Ovary (tissue), 9 donors: ENCODE measurements around the gene YES1. TPM values are rescaled to one million over a fixed set of nuclear protein-coding genes. Genes with fewer than 3 reads are reported as not detected.
A peak's percentile ranks its signal among the peaks of the same experiment; 100 is the strongest.

Source experiments
- DNase-seq, 5 donors: peaks; one replicate each; pipeline ENCODE4 v3.0.0-alpha.2; 2019 to 2020
- H3K27ac ChIP-seq, 2 donors: fragments of 200-600 bp; one replicate each; pipeline versions ENCODE4 v1.5.1 to v1.8.0; 2019 to 2022
- H3K27me3 ChIP-seq: fragments of 200-600 bp; one replicate; pipeline ENCODE4 v1.8.0; 2022
- H3K36me3 ChIP-seq: fragments of 200-600 bp; sonication (generic); one replicate; pipeline ENCODE4 v1.5.1; 2019
- H3K4me1 ChIP-seq: one replicate; pipeline ENCODE4 v1.8.1; 2013; ENCODE audit warnings: mild to moderate bottlenecking, moderate library complexity; ENCODE audit not compliant: insufficient read depth
- H3K4me3 ChIP-seq: fragments of 200-600 bp; sonication (generic); one replicate; pipeline ENCODE4 v1.5.1; 2017
- H3K9me3 ChIP-seq, 2 donors: fragments of 200-600 bp in 1 of 2; sonication (generic) in 1 of 2; one replicate each; pipeline versions ENCODE4 v1.5.1 to v1.8.1; 2013 to 2019; ENCODE audit warnings: mild to moderate bottlenecking in 1 of 2, moderate library complexity in 1 of 2
- EP300 ChIP-seq: sonication (generic); formaldehyde crosslinking; IDR thresholded peaks from one replicate; pipeline ENCODE4 v1.6.1; 2017; ENCODE audit warnings: antibody characterized with exemption
- POLR2A ChIP-seq: fragments of 450-650 bp; IDR thresholded peaks from one replicate; pipeline ENCODE4 v1.6.1; 2017; ENCODE audit warnings: antibody characterized with exemption, mild to moderate bottlenecking, moderate library complexity
- WGBS, 3 donors: extraction: QIAGEN DNeasy Blood & Tissue Kit in 1 of 3; methylation state at CpG; one replicate each; pipeline versions ENCODE4 v1.1.5 to v1.1.7; 2013 to 2017; 5-methylcytosine and 5-hydroxymethylcytosine counted together
- intact Hi-C, 4 donors: fragments of 100-400 bp; cut with DNase I; formaldehyde crosslinking; loops; one replicate each; pipeline versions ENCODE4 v1.11.0 to v1.15.1; 2022 to 2023
- polyA plus RNA-seq, 2 donors: library from polyadenylated mRNA; stranded (reverse); fragments of 200-250 nt in 1 of 2; fragments of 350-450 nt in 1 of 2; fragmentation: Illumina TruSeq in 1 of 2; extraction: RNeasy Lipid Tissue Mini Kit (QIAGEN cat#74804) in 1 of 2; gene quantifications; one replicate each; pipeline ENCODE4 v1.2.3, GENCODE V29; 2013 to 2014
- total RNA-seq, 7 donors: library from RNA; depleted of rRNA in 2 of 7; stranded (reverse); fragments of >200 nt in 2 of 7; fragmentation: NEBNext Ultra II Directional in 3 of 7; extraction: Animal tissue kit (Norgen Biotek cat#: 25700) in 3 of 7; gene quantifications; one replicate each; pipeline versions ENCODE4 v1.1.0 to v1.2.4, GENCODE V29; 2016 to 2023
- TF ChIP-seq, protein P1 (sequence below), 3 donors: fragments of 450-650 bp in 2 of 3; fragments of 200-600 bp in 1 of 3; IDR thresholded peaks; one replicate each; pipeline versions ENCODE4 v1.5.1 to v1.8.0; 2016 to 2022; ENCODE audit warnings: antibody characterized with exemption in 3 of 3, mild to moderate bottlenecking in 1 of 3
- donor health status: DM: no; HTN: no; CAD: no; lungs with moderate emphysema.
- donor health status: DM: no; HTN: no; CAD: no.
- donor health status: Bipolar disorder and iron deficiency.
- donor health status: DM: yes; HTN: yes; CAD: no.
- donor health status: DM: no; HTN: no; CAD: no.
- donor health status: DM: yes; HTN: yes; CAD: no.

Gene YES1
- total and polyA plus RNA-seq, 9 donors, result 14.3 to 95.1 (median 34.6) TPM

DNA sequence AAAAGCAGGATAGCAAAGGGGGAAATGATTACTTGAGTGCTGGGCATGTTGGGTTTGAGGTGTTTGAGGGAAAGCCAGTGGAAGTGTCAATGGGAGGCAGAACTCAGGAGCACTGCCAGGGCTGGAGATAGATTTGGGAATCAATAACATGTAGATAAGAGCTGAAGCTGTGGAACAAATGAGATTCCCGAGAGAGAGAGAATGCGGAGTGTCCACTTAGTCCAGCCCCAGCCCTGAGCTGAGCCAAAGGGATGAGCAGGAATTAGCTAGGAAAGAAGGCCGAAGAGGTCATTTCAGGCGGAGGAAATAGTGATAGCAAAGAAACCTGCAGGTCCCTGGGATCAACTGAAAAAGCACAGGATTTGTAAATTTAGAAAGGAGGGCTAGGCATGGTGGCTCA lies 21.2 kb upstream of the YES1 start:
- Histone ChIP-seq H3K4me1 (peaks cover 3% of the 10 kb centered on the region), H3K36me3 (no peaks in the 10 kb centered on the region), H3K4me3 (no peak overlapping the region), H3K27me3 (no peaks in the 10 kb centered on the region), H3K9me3 (no peaks in the 10 kb centered on the region), H3K27ac (no peak overlapping the region)
- no peak for TF ChIP-seq EP300
- TF ChIP-seq, protein P1, sequence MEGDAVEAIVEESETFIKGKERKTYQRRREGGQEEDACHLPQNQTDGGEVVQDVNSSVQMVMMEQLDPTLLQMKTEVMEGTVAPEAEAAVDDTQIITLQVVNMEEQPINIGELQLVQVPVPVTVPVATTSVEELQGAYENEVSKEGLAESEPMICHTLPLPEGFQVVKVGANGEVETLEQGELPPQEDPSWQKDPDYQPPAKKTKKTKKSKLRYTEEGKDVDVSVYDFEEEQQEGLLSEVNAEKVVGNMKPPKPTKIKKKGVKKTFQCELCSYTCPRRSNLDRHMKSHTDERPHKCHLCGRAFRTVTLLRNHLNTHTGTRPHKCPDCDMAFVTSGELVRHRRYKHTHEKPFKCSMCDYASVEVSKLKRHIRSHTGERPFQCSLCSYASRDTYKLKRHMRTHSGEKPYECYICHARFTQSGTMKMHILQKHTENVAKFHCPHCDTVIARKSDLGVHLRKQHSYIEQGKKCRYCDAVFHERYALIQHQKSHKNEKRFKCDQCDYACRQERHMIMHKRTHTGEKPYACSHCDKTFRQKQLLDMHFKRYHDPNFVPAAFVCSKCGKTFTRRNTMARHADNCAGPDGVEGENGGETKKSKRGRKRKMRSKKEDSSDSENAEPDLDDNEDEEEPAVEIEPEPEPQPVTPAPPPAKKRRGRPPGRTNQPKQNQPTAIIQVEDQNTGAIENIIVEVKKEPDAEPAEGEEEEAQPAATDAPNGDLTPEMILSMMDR (IDR thresholded peaks at IDR 0.05), result no peak
- no peak for TF ChIP-seq POLR2A
- no peak for DNase-seq
- intact Hi-C loops, result loop anchor here (5.0 to 10.0 kb wide), 4 partner anchors 88 to 211 kb away; no protein-coding TSS in a partner anchor
- WGBS, 3 donors, result 76 to 85% (median 78%) methylated on average over 4 of the region's 4 CpGs

GRCh38 chr18:832085-832681 lies 20.1 kb upstream of the YES1 start:
- Histone ChIP-seq H3K9me3 (no peaks in the 10 kb centered on the region), H3K27me3 (no peaks in the 10 kb centered on the region), H3K27ac (no peak overlapping the region), H3K36me3 (no peaks in the 10 kb centered on the region), H3K4me1 (peaks cover 3% of the 10 kb centered on the region), H3K4me3 (no peak overlapping the region)
- peak in 3 of 5 donors; percentile 25 to 52 (median 25) for DNase-seq
- 4 to 7% (median 6%) methylated on average over 16 of the region's 16 CpGs for WGBS, 3 donors
- TF ChIP-seq POLR2A (no peak), EP300 (no peak)
- TF ChIP-seq, protein P1 (IDR thresholded peaks at IDR 0.05), result no peak
- intact Hi-C loops, result loop anchor here (5.0 to 10.0 kb wide), 4 partner anchors 87 to 210 kb away; no protein-coding TSS in a partner anchor

- no peaks in the 10 kb centered on the region for H3K27me3 ChIP-seq
- DNase-seq, result no peak
- H3K4me1 ChIP-seq, result peaks cover 3% of the 10 kb centered on the region
- no peaks in the 10 kb centered on the region for H3K9me3 ChIP-seq
- no peak overlapping the region for H3K27ac ChIP-seq
- H3K36me3 ChIP-seq, result no peaks in the 10 kb centered on the region
- 32 to 34% (median 33%) methylated on average over 5 of the region's 5 CpGs for WGBS, 3 donors
- intact Hi-C loops, result loop anchor here (5.0 to 10.0 kb wide), 4 partner anchors 86 to 208 kb away; no protein-coding TSS in a partner anchor
- TF ChIP-seq POLR2A, result no peak
- TF ChIP-seq, protein P1 (IDR thresholded peaks at IDR 0.05), result no peak
- peak; percentile 6 for TF ChIP-seq EP300
- no peak overlapping the region for H3K4me3 ChIP-seq
Observed at GRCh38 chr18:830315-830901, 18.4 kb upstream of the YES1 start.

GRCh38 chr18:829432-829831 lies 17.4 kb upstream of the YES1 start:
- Histone ChIP-seq H3K4me3 (no peak overlapping the region), H3K27ac (no peak overlapping the region), H3K9me3 (no peaks in the 10 kb centered on the region), H3K27me3 (no peaks in the 10 kb centered on the region), H3K4me1 (peaks cover 3% of the 10 kb centered on the region), H3K36me3 (no peaks in the 10 kb centered on the region)
- no peak for TF ChIP-seq POLR2A
- no peak for TF ChIP-seq EP300
- TF ChIP-seq, protein P1 (IDR thresholded peaks at IDR 0.05), result no peak
- intact Hi-C loops, result no loop called here
- WGBS, 3 donors, result 89 to 94% (median 90%) methylated on average over 6 of the region's 6 CpGs
- DNase-seq, result no peak
